Heart left ventricle (tissue), 16 donors: Measurements from ENCODE around the gene RBMS3. TPM values are rescaled to one million over a fixed set of nuclear protein-coding genes. Genes with fewer than 3 reads are reported as not detected.

Source experiments
- ATAC-seq, 4 donors: fragments of 200-7000 bp; cut with Tn5 transposase; one replicate each; pipeline ENCODE4 v1.9.1; 2020 to 2022; ENCODE audit warnings: moderate library complexity in 4 of 4, mild to moderate bottlenecking in 3 of 4, moderate number of reproducible peaks in 1 of 4
- DNase-seq, 5 donors: peaks; one replicate each; pipeline ENCODE4 v3.0.0-alpha.2; 2020
- H3K27ac ChIP-seq, 12 donors: fragments of 200-600 bp; sonication (generic) in 4 of 12; one replicate each; pipeline versions ENCODE4 v1.5.0 to v1.8.0; 2016 to 2022; ENCODE audit warnings: mild to moderate bottlenecking in 2 of 12
- H3K27me3 ChIP-seq, 9 donors: fragments of 200-600 bp; sonication (generic) in 2 of 9; one replicate each; pipeline versions ENCODE4 v1.5.1 to v1.8.0; 2016 to 2022; ENCODE audit warnings: mild to moderate bottlenecking in 3 of 9
- H3K36me3 ChIP-seq, 9 donors: fragments of 200-600 bp; sonication (generic) in 2 of 9; one replicate each; pipeline versions ENCODE4 v1.5.0 to v1.8.0; 2018 to 2022; ENCODE audit warnings: mild to moderate bottlenecking in 2 of 9
- H3K4me1 ChIP-seq, 12 donors: fragments of 200-600 bp; sonication (generic) in 4 of 12; one replicate each; pipeline versions ENCODE4 v1.5.0 to v1.8.0; 2016 to 2022; ENCODE audit warnings: mild to moderate bottlenecking in 3 of 12
- H3K4me3 ChIP-seq, 12 donors: fragments of 200-600 bp; sonication (generic) in 4 of 12; one replicate each; pipeline versions ENCODE4 v1.5.0 to v1.8.0; 2017 to 2022; ENCODE audit warnings: mild to moderate bottlenecking in 9 of 12, moderate library complexity in 4 of 12
- H3K9me3 ChIP-seq, 12 donors: fragments of 200-600 bp; sonication (generic) in 4 of 12; one replicate each; pipeline versions ENCODE4 v1.5.0 to v1.8.0; 2016 to 2022; ENCODE audit warnings: mild to moderate bottlenecking in 1 of 12
- POLR2A ChIP-seq, 2 donors: fragments of 450-650 bp; IDR thresholded peaks; one replicate each; pipeline ENCODE4 v1.6.1; 2017; ENCODE audit warnings: antibody characterized with exemption in 2 of 2, mild to moderate bottlenecking in 2 of 2, moderate library complexity in 2 of 2
- WGBS, 4 donors: extraction: QIAGEN DNeasy Blood & Tissue Kit in 2 of 4; methylation state at CpG; one replicate each; pipeline versions ENCODE4 v1.1.5 to v1.1.7; 2013 to 2018; 5-methylcytosine and 5-hydroxymethylcytosine counted together
- intact Hi-C, 10 donors: fragments of 100-400 bp; cut with DNase I; formaldehyde crosslinking; loops; one replicate each; pipeline versions ENCODE4 v1.11.1 to v1.14.2; 2022
- polyA plus RNA-seq, 2 donors: library from polyadenylated mRNA; stranded (reverse); fragments of 200-250 nt; gene quantifications; one replicate each; pipeline ENCODE4 v1.2.3, GENCODE V29; 2013
- total RNA-seq, 9 donors: library from RNA; depleted of rRNA in 2 of 9; stranded (reverse); fragments of >200 nt in 2 of 9; fragmentation: NEBNext Ultra II Directional in 3 of 9; extraction: Animal tissue kit (Norgen Biotek cat#: 25700) in 3 of 9; gene quantifications; one replicate each; pipeline versions ENCODE4 v1.1.0 to v1.2.4, GENCODE V29; 2016 to 2023
- TF ChIP-seq, protein P1 (sequence below), 12 donors: fragments of 200-600 bp; sonication (generic) in 4 of 12; IDR thresholded peaks; one replicate each; pipeline versions ENCODE4 v1.5.0 to v1.8.0; 2018 to 2022; ENCODE audit warnings: antibody characterized with exemption in 12 of 12, mild to moderate bottlenecking in 5 of 12
- donor health status: ischemic (EF 13 %, LVEDD 7.1; RV severe dilation, severe dysfunction).
- donor health status: healthy with polysubstance abuse.
- donor health status: DM: no; HTN: yes; CAD: no.
- donor health status: DM: no; HTN: no; CAD: no.
- donor health status: ischemic (EF 25% LVEDD 6.9; RV normal size, moderate dysfunction).
- donor health status: ischemic (EF 25% LVEDD 5.7; RV mildly dilated, moderate dysfunction).
- donor health status: healthy.
- donor health status: DM: yes; HTN: yes; CAD: no.
- donor health status: ischemic (EF 35%, LVEDD 5.7; RV mildly dilated, moderate dysfunction).
- donor health status: nonischemic (EF 11% LVEDD 7.7; RV severe dilation, severe dysfunction).
- donor health status: DM: yes; HTN: yes; CAD: no.
- donor health status: PGD.
- donor health status: ischemic (EF 29% LVEDD 5.4; RV normal size, mild dysfunction).
- donor health status: nonischemic (EF 23%, LVEDD 6.1; RV moderate dilation, normal function).

The RBMS3 gene
- total and polyA plus RNA-seq, 11 donors, result 4.8 to 35.6 (median 26.1) TPM

DNA sequence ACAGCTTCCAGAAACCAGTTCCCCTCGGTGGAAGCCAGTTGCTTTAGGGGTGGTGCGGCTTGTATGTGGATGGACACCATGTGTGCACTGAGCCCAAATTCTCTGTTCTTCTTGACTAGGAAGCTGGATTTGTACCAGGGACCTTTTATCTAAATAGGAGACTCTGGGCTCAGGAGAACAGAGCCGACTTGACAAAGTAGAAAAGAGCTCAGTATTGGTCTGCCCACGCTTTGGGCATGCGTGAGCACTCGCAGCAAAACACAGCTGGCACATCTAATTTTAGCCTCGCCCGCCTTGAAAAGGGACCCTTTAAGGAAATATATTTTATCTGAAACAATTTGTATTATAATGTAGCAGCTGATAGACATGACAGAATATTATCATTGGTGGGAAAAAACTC, 1.1 kb upstream of the RBMS3 start:
- ATAC-seq, result peak; percentile 30 to 57 (median 44)
- Histone ChIP-seq H3K27ac (peak overlapping the region; percentile 2 to 93 (median 90)), H3K4me3 (peak overlapping the region in 11 of 12 donors; percentile 43 to 84 (median 67)), H3K27me3 (no peaks in the 10 kb centered on the region), H3K4me1 (peaks cover 0 to 33% (median 13%) of the 10 kb centered on the region in 12 donors), H3K9me3 (no peaks in the 10 kb centered on the region), H3K36me3 (no peaks in the 10 kb centered on the region)
- intact Hi-C loops, result loop anchor here (2.0 to 10.0 kb wide), 27 partner anchors 42 to 485 kb away; no protein-coding TSS in a partner anchor
- 30 to 41% (median 36%) methylated on average over 8 of the region's 8 CpGs for WGBS, 4 donors
- peak in 4 of 5 donors; percentile 20 to 52 (median 38) for DNase-seq
- TF ChIP-seq, protein P1, sequence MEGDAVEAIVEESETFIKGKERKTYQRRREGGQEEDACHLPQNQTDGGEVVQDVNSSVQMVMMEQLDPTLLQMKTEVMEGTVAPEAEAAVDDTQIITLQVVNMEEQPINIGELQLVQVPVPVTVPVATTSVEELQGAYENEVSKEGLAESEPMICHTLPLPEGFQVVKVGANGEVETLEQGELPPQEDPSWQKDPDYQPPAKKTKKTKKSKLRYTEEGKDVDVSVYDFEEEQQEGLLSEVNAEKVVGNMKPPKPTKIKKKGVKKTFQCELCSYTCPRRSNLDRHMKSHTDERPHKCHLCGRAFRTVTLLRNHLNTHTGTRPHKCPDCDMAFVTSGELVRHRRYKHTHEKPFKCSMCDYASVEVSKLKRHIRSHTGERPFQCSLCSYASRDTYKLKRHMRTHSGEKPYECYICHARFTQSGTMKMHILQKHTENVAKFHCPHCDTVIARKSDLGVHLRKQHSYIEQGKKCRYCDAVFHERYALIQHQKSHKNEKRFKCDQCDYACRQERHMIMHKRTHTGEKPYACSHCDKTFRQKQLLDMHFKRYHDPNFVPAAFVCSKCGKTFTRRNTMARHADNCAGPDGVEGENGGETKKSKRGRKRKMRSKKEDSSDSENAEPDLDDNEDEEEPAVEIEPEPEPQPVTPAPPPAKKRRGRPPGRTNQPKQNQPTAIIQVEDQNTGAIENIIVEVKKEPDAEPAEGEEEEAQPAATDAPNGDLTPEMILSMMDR (IDR thresholded peaks at IDR 0.05), result no peak
- no peak for TF ChIP-seq POLR2A (IDR thresholded peaks at IDR 0.05)

DNA sequence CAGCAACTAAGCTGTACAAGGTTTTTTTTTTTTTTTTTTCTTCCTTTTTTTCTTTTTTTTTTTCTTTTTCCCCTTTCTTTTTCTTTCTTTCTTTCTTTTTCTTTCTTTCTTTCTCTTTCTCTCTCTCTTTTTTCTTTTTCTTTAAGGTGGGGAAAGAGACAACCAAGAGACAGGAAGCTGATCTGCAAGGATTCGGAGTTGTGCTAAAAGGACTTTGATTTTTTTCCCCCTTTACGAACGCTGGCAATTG, 148 bp downstream of the RBMS3 start:
- H3K9me3 ChIP-seq, result no peaks in the 10 kb centered on the region
- peak overlapping the region; percentile 43 to 84 (median 66) for H3K4me3 ChIP-seq
- peaks cover 0 to 30% (median 12%) of the 10 kb centered on the region in 12 donors for H3K4me1 ChIP-seq
- no peak for DNase-seq
- H3K27ac ChIP-seq, result peak overlapping the region; percentile 83 to 96 (median 91)
- H3K27me3 ChIP-seq, result no peaks in the 10 kb centered on the region
- no peaks in the 10 kb centered on the region for H3K36me3 ChIP-seq
- no peak for ATAC-seq
- TF ChIP-seq, protein P1 (IDR thresholded peaks at IDR 0.05), result no peak
- no peak for TF ChIP-seq POLR2A (IDR thresholded peaks at IDR 0.05)
- WGBS, 4 donors, result 0 to 2% (median 1%) methylated on average over 3 of the region's 3 CpGs
- intact Hi-C loops, result loop anchor here (2.0 to 10.0 kb wide), 24 partner anchors 41 to 484 kb away; no protein-coding TSS in a partner anchor

DNA sequence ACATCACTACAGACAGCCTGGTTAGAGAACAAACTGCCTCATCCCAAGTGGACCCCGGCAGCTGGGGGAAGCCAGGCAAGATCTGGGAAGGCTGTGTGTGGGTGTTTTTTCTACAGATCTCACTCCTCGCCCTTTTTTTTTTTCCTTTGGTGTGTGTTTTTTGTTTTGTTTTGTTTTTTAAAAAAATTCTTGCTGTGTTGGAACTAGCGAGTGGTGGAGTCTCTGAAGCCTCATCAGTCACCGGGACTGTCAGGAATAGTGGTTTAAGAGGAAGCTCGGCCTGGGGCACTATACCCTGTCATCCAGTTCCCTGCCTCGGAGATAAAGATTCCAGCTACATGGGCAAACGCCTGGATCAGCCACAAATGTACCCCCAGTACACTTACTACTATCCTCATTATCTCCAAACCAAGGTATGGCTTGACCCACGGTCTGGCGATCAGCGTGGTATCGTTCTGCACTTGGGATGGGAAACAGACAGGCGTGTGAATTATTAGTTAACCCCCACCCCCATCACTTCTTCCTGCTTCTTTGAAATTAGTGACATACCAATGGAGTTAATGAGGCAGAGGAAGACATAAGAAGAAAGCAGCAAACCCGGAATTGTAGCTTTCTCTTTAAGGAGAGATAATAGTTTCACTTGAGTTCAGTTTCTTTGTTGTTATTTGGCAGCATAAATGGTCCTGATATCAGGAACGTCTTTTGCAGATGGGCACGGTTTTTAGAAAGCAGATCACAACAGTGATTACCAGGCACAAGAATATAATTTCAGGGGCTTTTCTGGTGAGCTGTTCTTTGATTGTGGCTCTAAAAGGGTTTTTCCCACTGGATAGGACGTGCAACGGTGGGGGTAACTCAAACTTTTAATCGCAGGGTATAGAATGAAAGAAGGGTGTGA, 722 bp downstream of the RBMS3 start:
- Histone ChIP-seq H3K27me3 (no peaks in the 10 kb centered on the region), H3K27ac (peak overlapping the region; percentile 83 to 96 (median 91)), H3K4me3 (peak overlapping the region; percentile 43 to 84 (median 66)), H3K36me3 (no peaks in the 10 kb centered on the region), H3K4me1 (peaks cover 0 to 32% (median 14%) of the 10 kb centered on the region in 12 donors), H3K9me3 (no peaks in the 10 kb centered on the region)
- WGBS, 4 donors, result 0 to 3% (median 2%) methylated on average over 18 of the region's 18 CpGs
- ATAC-seq, result peak; percentile 32 to 55 (median 46)
- TF ChIP-seq POLR2A (IDR thresholded peaks at IDR 0.05), result no peak
- TF ChIP-seq, protein P1 (IDR thresholded peaks at IDR 0.05), result no peak
- intact Hi-C loops, result loop anchor here (2.0 to 10.0 kb wide), 25 partner anchors 41 to 483 kb away; no protein-coding TSS in a partner anchor
- DNase-seq, result peak in 4 of 5 donors; percentile 27 to 39 (median 34)
